Activated CD4-positive, alpha-beta T cell treated with anti-CD3 and anti-CD28 coated beads, Interleukin-2, amount 10 ng/mL, durations not matched to agents 7 days and 5 days (primary cell): ENCODE results near the gene CREBBP. TPM values are rescaled to one million over a fixed set of nuclear protein-coding genes. Genes with fewer than 3 reads are reported as not detected.

Source experiments
- CTCF ChIA-PET: fragments of 350-600 bp; sonication (Branson Sonifier 250); formaldehyde crosslinking; loops from one replicate; lab custom pipeline; 2021; ENCODE audit warnings: antibody characterized with exemption; lab: Charles Lee
- POLR2A ChIA-PET: fragments of 350-600 bp; sonication (Branson Sonifier 250); formaldehyde crosslinking; loops from one replicate; lab custom pipeline; 2021; ENCODE audit warnings: antibody characterized with exemption; lab: Charles Lee
- DNase-seq: peaks from one replicate; pipeline ENCODE4 v3.0.0-alpha.2; 2020
- H3K27ac Mint-ChIP-seq: one replicate; pipeline ENCODE4 v1.8.0; 2021; ENCODE audit warnings: mild to moderate bottlenecking, moderate library complexity, mixed read lengths
- H3K27me3 Mint-ChIP-seq: one replicate; pipeline ENCODE4 v1.8.0; 2021; ENCODE audit warnings: mixed read lengths
- H3K36me3 Mint-ChIP-seq: one replicate; pipeline ENCODE4 v1.8.0; 2021; ENCODE audit warnings: low read depth, mixed read lengths
- H3K4me1 Mint-ChIP-seq: one replicate; pipeline ENCODE4 v1.8.0; 2021; ENCODE audit warnings: mixed read lengths
- H3K4me3 Mint-ChIP-seq: one replicate; pipeline ENCODE4 v1.8.0; 2021; ENCODE audit warnings: mild to moderate bottlenecking, moderate library complexity, mixed read lengths
- H3K9me3 Mint-ChIP-seq: one replicate; pipeline ENCODE4 v1.8.0; 2021; ENCODE audit warnings: mixed read lengths
- total RNA-seq, 2 experiments: library from RNA; stranded (reverse); gene quantifications; one replicate each; pipeline ENCODE4 v1.2.3, GENCODE V29; 2021

The CREBBP gene
- total RNA-seq, 2 experiments from 2014 or later = 69.0 to 69.2 TPM

GRCh38 chr16:3754772-3755171, 125.7 kb downstream of the CREBBP start:
- H3K27ac Mint-ChIP-seq = no peak overlapping the region
- no peaks in the 10 kb centered on the region for H3K27me3 Mint-ChIP-seq
- H3K9me3 Mint-ChIP-seq = no peaks in the 10 kb centered on the region
- POLR2A ChIA-PET = no interaction called here
- DNase-seq = no peak
- H3K4me3 Mint-ChIP-seq = no peak overlapping the region
- peaks cover 6% of the 10 kb centered on the region for H3K4me1 Mint-ChIP-seq
- H3K36me3 Mint-ChIP-seq = peaks cover 50% of the 10 kb centered on the region
- CTCF ChIA-PET = no interaction called here

- POLR2A ChIA-PET = no interaction called here
- H3K36me3 Mint-ChIP-seq = peaks cover 54% of the 10 kb centered on the region
- H3K27me3 Mint-ChIP-seq = no peaks in the 10 kb centered on the region
- H3K4me3 Mint-ChIP-seq = no peak overlapping the region
- H3K9me3 Mint-ChIP-seq = no peaks in the 10 kb centered on the region
- no peak overlapping the region for H3K27ac Mint-ChIP-seq
- H3K4me1 Mint-ChIP-seq = peaks cover 7% of the 10 kb centered on the region
- DNase-seq = no peak
- CTCF ChIA-PET = no interaction called here
Measured at GRCh38 chr16:3754081-3754703, 126.3 kb downstream of the CREBBP start.

GRCh38 chr16:3752984-3753383, 127.5 kb downstream of the CREBBP start:
- H3K4me3 Mint-ChIP-seq = no peak overlapping the region
- POLR2A ChIA-PET = no interaction called here
- CTCF ChIA-PET = no interaction called here
- H3K27ac Mint-ChIP-seq = no peak overlapping the region
- H3K27me3 Mint-ChIP-seq = no peaks in the 10 kb centered on the region
- peaks cover 50% of the 10 kb centered on the region for H3K36me3 Mint-ChIP-seq
- no peak for DNase-seq
- no peaks in the 10 kb centered on the region for H3K9me3 Mint-ChIP-seq
- H3K4me1 Mint-ChIP-seq = peaks cover 8% of the 10 kb centered on the region

- H3K4me3 Mint-ChIP-seq = no peak overlapping the region
- peaks cover 44% of the 10 kb centered on the region for H3K36me3 Mint-ChIP-seq
- DNase-seq = no peak
- H3K9me3 Mint-ChIP-seq = no peaks in the 10 kb centered on the region
- H3K27me3 Mint-ChIP-seq = no peaks in the 10 kb centered on the region
- ChIA-PET CTCF (no interaction called here), POLR2A (no interaction called here)
- H3K27ac Mint-ChIP-seq = no peak overlapping the region
- H3K4me1 Mint-ChIP-seq = peaks cover 8% of the 10 kb centered on the region
Measured at GRCh38 chr16:3751878-3752277, 128.6 kb downstream of the CREBBP start.

- Mint-ChIP-seq H3K27me3 (no peaks in the 10 kb centered on the region), H3K9me3 (no peaks in the 10 kb centered on the region), H3K36me3 (peaks cover 54% of the 10 kb centered on the region), H3K27ac (no peak overlapping the region), H3K4me3 (no peak overlapping the region), H3K4me1 (peaks cover 8% of the 10 kb centered on the region)
- DNase-seq = no peak
- ChIA-PET POLR2A (no interaction called here), CTCF (interaction anchor here (0.5 kb wide), 1 partner anchor 326 kb away, joined by 3 read pairs; no protein-coding TSS in a partner anchor)
Measured at GRCh38 chr16:3748307-3748706, 132.2 kb downstream of the CREBBP start.

- CTCF ChIA-PET = no interaction called here
- Mint-ChIP-seq H3K27ac (no peak overlapping the region), H3K9me3 (no peaks in the 10 kb centered on the region), H3K27me3 (no peaks in the 10 kb centered on the region), H3K36me3 (peaks cover 48% of the 10 kb centered on the region), H3K4me3 (no peak overlapping the region), H3K4me1 (peaks cover 8% of the 10 kb centered on the region)
- DNase-seq = no peak
- POLR2A ChIA-PET = no interaction called here
Measured at GRCh38 chr16:3745751-3746355, 134.7 kb downstream of the CREBBP start.

GRCh38 chr16:3744018-3744417, 136.5 kb downstream of the CREBBP start:
- H3K27ac Mint-ChIP-seq = no peak overlapping the region
- DNase-seq = no peak
- H3K4me3 Mint-ChIP-seq = no peak overlapping the region
- H3K4me1 Mint-ChIP-seq = no peaks in the 10 kb centered on the region
- no peaks in the 10 kb centered on the region for H3K9me3 Mint-ChIP-seq
- no peaks in the 10 kb centered on the region for H3K27me3 Mint-ChIP-seq
- H3K36me3 Mint-ChIP-seq = peaks cover 43% of the 10 kb centered on the region
- ChIA-PET POLR2A (no interaction called here), CTCF (interaction anchor here (0.5 kb wide), 1 partner anchor 52 kb away, joined by 3 read pairs; no protein-coding TSS in a partner anchor)

- no peaks in the 10 kb centered on the region for H3K27me3 Mint-ChIP-seq
- ChIA-PET POLR2A (no interaction called here), CTCF (no interaction called here)
- DNase-seq = no peak
- no peaks in the 10 kb centered on the region for H3K4me1 Mint-ChIP-seq
- no peaks in the 10 kb centered on the region for H3K9me3 Mint-ChIP-seq
- no peak overlapping the region for H3K4me3 Mint-ChIP-seq
- peaks cover 56% of the 10 kb centered on the region for H3K36me3 Mint-ChIP-seq
- H3K27ac Mint-ChIP-seq = no peak overlapping the region
Measured at GRCh38 chr16:3740934-3741333, 139.6 kb downstream of the CREBBP start.

GRCh38 chr16:3740186-3740585, 140.3 kb downstream of the CREBBP start:
- ChIA-PET POLR2A (no interaction called here), CTCF (no interaction called here)
- H3K9me3 Mint-ChIP-seq = no peaks in the 10 kb centered on the region
- H3K27ac Mint-ChIP-seq = no peak overlapping the region
- peaks cover 56% of the 10 kb centered on the region for H3K36me3 Mint-ChIP-seq
- no peak overlapping the region for H3K4me3 Mint-ChIP-seq
- H3K4me1 Mint-ChIP-seq = no peaks in the 10 kb centered on the region
- no peak for DNase-seq
- no peaks in the 10 kb centered on the region for H3K27me3 Mint-ChIP-seq

- no peak overlapping the region for H3K4me3 Mint-ChIP-seq
- peaks cover 2% of the 10 kb centered on the region for H3K4me1 Mint-ChIP-seq
- H3K36me3 Mint-ChIP-seq = peaks cover 58% of the 10 kb centered on the region
- CTCF ChIA-PET = no interaction called here
- no peak for DNase-seq
- POLR2A ChIA-PET = interaction anchor here (0.6 kb wide), 1 partner anchor 42 kb away, joined by 4 read pairs; no protein-coding TSS in a partner anchor
- H3K27ac Mint-ChIP-seq = no peak overlapping the region
- no peaks in the 10 kb centered on the region for H3K9me3 Mint-ChIP-seq
- H3K27me3 Mint-ChIP-seq = no peaks in the 10 kb centered on the region
Measured at GRCh38 chr16:3739636-3740035, 140.9 kb downstream of the CREBBP start.

- no peak overlapping the region for H3K4me3 Mint-ChIP-seq
- peaks cover 2% of the 10 kb centered on the region for H3K4me1 Mint-ChIP-seq
- H3K27ac Mint-ChIP-seq = no peak overlapping the region
- no peaks in the 10 kb centered on the region for H3K27me3 Mint-ChIP-seq
- H3K9me3 Mint-ChIP-seq = no peaks in the 10 kb centered on the region
- CTCF ChIA-PET = interaction anchor here (0.6 kb wide), 1 partner anchor 33 kb away, joined by 3 read pairs; no protein-coding TSS in a partner anchor
- POLR2A ChIA-PET = interaction anchor here (0.6 kb wide), 1 partner anchor 140 kb away, joined by 4 read pairs; no protein-coding TSS in a partner anchor
- H3K36me3 Mint-ChIP-seq = peaks cover 55% of the 10 kb centered on the region
- DNase-seq = no peak
Measured at GRCh38 chr16:3738541-3738940, 142.0 kb downstream of the CREBBP start.

- no peaks in the 10 kb centered on the region for H3K27me3 Mint-ChIP-seq
- H3K9me3 Mint-ChIP-seq = no peaks in the 10 kb centered on the region
- no peak overlapping the region for H3K4me3 Mint-ChIP-seq
- peaks cover 2% of the 10 kb centered on the region for H3K4me1 Mint-ChIP-seq
- no peak for DNase-seq
- H3K27ac Mint-ChIP-seq = no peak overlapping the region
- H3K36me3 Mint-ChIP-seq = peaks cover 55% of the 10 kb centered on the region
- CTCF ChIA-PET = interaction anchor here (0.6 kb wide), 1 partner anchor 33 kb away, joined by 3 read pairs; no protein-coding TSS in a partner anchor
- POLR2A ChIA-PET = interaction anchor here (0.6 kb wide), 1 partner anchor 140 kb away, joined by 4 read pairs; no protein-coding TSS in a partner anchor
Measured at GRCh38 chr16:3738128-3738527, 142.4 kb downstream of the CREBBP start.

GRCh38 chr16:3737181-3737580, 143.3 kb downstream of the CREBBP start:
- peaks cover 54% of the 10 kb centered on the region for H3K36me3 Mint-ChIP-seq
- no peaks in the 10 kb centered on the region for H3K27me3 Mint-ChIP-seq
- ChIA-PET POLR2A (no interaction called here), CTCF (no interaction called here)
- no peak overlapping the region for H3K27ac Mint-ChIP-seq
- H3K4me3 Mint-ChIP-seq = no peak overlapping the region
- peaks cover 2% of the 10 kb centered on the region for H3K4me1 Mint-ChIP-seq
- no peaks in the 10 kb centered on the region for H3K9me3 Mint-ChIP-seq
- no peak for DNase-seq
